ENCODE measurements around the gene MAP3K15.
"Not testable (repeated sequence)": the region's sequence is repeated elsewhere in the genome, so short reads cannot be mapped to it uniquely, and the experiment has no call there.

The MAP3K15 gene

DNA sequence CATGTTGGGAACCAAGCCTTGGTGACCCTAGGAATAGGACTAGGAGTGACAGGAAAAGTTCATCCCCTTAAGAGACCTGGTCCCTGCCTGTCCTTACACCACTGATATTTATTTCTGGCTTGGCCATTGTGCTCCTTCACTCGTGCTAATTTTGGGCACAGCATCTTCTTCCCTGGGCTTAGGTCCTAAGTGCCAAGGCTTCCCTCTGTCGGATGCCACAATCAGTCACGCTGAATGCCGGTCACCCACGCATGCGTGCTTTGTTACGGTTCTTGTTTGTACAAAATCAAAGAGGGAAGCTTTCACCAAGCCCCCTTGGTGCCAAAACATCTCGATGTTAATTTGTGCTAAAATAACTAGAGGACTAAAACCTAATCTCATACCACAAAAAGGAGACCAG is 17.4 kb upstream of the MAP3K15 start:
- DNase-seq (ENCODE audit: low read depth) = no peak

GRCh38 chrX:19517965-19518364 is 2.7 kb upstream of the MAP3K15 start:
- no peak for DNase-seq (ENCODE audit: low read depth)

DNA sequence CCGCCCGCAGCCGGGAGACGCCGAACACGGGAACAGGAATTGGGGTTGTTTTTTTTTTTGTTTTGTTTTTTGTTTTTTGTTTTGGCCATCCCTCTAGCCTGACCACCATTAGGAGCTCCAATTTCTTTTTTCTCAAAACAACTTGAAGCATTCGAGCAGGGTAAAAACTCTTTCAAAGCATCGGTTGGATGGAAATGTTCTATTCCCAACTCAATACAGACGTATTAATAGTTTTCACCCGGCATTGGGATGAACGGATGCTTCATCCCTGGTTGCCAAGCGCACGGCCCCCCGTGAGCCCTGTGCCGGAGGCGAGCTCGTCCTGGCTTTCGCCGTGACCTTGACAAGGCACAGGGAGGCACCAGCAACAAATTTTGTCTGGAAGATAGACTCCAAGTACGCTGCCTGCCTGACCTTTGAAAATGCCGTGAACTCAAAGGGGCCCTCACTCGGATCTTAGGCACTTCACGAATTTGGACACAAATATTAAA is 352 bp upstream of the MAP3K15 start:
- no peak for DNase-seq (ENCODE audit: low read depth)

GRCh38 chrX:19513383-19513782 is 1.9 kb downstream of the MAP3K15 start:
- DNase-seq (ENCODE audit: low read depth) = no peak

DNA sequence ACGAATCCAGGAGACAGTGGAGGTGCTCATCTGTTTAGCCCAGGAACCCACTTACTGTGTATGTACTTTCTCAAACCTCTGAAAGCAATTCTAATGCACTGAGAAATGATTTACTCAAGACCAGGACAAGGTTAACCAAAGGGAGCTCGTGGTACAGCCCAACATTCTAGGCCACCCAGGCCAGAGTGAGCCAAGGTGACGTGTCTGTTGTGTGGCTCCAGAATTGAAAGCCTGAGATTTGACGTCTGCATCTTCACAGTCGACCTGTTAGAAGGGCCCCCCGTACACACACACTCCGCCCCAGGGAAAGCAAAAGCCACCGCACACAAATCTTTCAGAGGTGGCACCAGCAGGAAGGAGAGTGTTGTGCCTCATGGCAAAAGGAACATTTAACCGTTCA is 2.3 kb downstream of the MAP3K15 start:
- no peak for DNase-seq (ENCODE audit: low read depth)

GRCh38 chrX:19512359-19512758 is 2.9 kb downstream of the MAP3K15 start:
- no peak for DNase-seq (ENCODE audit: low read depth)

GRCh38 chrX:19511796-19512195 is 3.5 kb downstream of the MAP3K15 start:
- DNase-seq (ENCODE audit: low read depth) = not testable (repeated sequence)

DNA sequence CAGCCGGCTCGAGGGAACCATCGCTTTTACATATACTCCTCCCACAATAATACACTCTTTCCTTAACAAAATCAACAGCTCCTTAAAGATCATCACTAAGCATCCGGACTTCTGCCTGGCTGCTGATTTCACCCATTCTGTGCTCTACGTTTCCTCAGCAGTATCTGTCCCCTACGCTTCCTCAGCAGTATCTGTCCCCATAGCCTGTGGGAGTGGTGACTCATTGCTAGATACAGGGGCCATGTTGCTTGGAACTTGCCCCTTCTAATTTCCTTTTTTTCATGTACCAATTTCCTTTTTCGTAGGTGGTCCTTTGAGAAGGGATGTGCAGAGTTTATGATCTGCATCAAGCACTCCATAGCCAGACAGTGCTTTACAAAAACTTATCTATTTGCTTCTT is 18.6 kb downstream of the MAP3K15 start:
- DNase-seq (ENCODE audit: low read depth) = no peak

DNA sequence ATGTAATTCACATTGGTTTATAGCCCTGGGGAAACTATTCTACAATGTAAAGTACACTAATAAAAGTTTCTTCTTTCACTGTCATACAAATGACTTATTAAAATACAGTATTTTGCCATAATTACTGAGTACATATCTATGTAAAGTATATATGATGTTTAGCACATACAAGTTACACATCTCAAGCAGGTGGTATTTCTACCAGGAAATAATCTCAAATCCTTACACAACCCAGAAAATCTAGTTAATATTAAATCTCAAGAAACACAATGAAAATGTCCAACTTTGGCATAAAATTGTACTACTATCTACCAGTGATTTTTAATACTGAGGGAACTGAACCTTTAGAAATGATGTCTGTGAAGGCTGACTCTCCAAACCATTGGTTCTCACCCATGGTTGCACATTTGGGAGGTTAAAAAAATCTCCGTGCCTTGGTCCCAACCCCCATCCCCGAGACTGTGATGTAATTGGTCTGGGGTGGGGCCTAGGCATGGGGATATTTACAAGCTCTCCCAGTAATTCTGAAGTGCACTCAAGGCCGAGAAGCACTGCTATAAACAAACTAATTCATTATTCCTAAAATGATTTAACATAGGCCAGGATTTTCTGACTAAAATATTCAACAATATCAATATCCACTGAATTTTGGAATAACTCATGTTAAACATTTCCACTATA is 27.6 kb downstream of the MAP3K15 start:
- DNase-seq (ENCODE audit: low read depth) = no peak

GRCh38 chrX:19479458-19479857 is 35.9 kb downstream of the MAP3K15 start:
- DNase-seq (ENCODE audit: low read depth) = no peak

DNA sequence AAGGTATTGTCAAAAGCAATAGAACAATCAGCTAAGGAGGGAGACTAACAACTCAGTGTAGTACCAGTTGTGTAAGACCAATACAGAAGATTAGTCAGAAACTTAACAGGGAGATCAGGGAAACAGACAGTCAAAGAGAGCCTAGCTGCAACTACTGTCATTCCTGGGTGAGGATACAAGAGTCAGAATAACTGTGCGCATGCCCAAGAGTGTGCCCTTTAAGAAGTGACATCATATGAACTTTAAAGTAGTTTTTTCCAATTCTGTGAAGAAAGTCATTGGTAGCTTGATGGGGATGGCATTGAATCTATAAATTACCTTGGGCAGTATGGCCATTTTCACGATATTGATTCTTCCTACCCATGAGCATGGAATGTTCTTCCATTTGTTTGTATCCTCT is 46.9 kb downstream of the MAP3K15 start:
- DNase-seq (ENCODE audit: low read depth) = not testable (repeated sequence)

GRCh38 chrX:19462879-19463278 is 52.4 kb downstream of the MAP3K15 start:
- no peak for DNase-seq (ENCODE audit: low read depth)

DNA sequence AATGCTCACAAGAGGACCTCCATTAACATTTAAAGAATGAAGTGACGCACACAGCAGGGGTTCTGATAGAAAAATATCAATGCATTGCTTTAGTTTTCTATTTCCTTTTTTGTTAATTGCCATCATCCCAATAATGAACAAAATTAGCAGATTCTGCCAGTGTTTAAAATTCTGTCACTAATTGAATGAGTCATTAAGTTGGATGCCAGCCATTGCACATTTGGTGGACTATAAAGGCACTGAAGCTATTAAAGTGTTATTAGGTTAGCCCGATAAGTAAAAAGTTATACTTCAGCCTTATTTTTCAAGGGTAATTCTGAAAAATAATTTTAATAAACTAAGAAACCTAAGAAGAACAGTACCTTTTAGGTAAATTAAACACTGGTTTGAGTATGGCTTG is 53.1 kb downstream of the MAP3K15 start:
- DNase-seq (ENCODE audit: low read depth) = no peak

DNA sequence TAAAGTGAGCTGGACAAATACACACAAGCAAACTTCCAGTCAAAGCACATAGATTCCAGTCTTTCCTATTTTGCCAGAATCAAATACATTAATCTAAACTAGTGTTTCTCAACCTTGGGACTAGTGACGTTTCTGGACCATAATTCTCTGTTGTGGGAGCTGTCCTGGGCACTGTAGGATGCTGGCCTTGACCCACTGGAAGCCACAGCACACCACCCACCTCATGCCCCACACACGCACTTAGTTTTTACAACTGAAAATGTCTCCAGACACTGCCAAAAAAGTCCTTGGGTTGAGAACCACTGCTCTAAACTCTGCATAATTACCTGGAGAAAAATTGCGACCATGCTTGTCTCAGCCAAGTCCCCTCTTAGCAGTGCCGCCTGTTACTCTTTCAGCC is 57.6 kb downstream of the MAP3K15 start:
- DNase-seq (ENCODE audit: low read depth) = no peak

GRCh38 chrX:19448077-19448476 is 67.2 kb downstream of the MAP3K15 start:
- DNase-seq (ENCODE audit: low read depth) = no peak

GRCh38 chrX:19446397-19446796 is 68.9 kb downstream of the MAP3K15 start:
- DNase-seq (ENCODE audit: low read depth) = no peak

DNA sequence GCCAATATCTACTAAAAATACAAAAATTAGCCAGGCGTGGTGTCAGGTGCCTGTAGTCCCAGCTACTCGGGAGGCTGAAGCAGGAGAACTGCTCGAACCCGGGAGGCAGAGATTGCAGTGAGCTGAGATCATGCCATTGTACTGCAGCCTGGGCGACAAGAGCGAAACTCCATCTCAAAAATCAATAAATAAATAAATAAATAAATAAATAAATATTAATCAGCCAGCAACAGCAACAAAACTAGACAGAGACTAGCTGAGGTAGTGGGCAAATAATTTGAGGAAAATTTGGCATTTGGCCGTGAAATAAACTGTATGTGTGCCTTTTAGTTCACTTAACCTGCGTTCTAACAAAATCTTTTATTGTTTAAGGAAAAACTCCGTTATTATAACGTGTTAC is 69.5 kb downstream of the MAP3K15 start:
- DNase-seq (ENCODE audit: low read depth) = not testable (repeated sequence)

DNA sequence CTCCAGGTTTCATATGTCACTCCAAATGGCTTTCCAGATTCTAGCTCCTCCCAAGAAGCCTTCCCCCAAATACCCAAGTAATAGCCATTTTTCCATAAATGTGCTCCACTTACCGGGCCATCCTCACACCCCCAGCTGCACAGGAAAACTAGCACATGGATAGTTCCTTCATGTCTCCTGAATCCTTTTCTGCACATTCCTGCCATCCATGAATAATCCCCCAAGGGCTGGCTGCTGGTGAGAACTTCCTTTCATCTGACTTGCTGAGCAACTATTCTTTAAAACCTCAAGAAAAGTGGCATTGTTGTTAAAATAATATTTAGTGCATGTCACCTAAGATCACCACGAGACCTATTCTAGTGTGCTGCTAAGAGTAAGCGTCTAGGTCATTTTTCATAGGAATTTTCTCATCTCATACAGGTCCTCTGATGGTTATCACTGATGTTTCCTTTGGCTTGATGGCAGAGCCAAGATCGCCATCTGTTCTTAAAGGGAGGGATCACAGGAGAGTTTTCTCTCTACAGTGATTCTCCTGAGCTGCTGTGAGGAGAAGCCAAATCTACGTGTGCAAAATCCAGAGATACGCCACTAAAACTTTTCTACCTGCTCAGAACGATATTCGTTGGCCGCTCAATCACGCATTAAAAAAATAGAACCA is 71.3 kb downstream of the MAP3K15 start:
- no peak for DNase-seq (ENCODE audit: low read depth)

DNA sequence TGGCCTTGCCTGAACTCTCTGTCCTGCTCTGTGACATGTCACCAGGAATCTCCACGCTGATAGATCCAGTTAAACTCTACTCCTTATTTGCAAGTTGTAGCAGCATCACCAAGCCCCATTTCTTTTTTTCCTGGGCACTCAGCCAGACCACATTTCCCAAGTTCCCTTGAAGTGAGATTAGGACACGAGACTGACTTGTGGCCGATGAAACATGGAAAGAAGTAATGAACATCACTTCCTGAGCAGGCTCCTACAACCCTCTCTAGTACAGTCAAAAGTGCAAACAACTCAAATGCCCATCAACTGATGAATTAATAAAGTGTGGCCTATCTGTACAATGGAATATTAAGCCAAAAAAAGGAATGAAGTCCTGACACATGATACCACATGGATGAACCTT is 74.6 kb downstream of the MAP3K15 start:
- DNase-seq (ENCODE audit: low read depth) = no peak

DNA sequence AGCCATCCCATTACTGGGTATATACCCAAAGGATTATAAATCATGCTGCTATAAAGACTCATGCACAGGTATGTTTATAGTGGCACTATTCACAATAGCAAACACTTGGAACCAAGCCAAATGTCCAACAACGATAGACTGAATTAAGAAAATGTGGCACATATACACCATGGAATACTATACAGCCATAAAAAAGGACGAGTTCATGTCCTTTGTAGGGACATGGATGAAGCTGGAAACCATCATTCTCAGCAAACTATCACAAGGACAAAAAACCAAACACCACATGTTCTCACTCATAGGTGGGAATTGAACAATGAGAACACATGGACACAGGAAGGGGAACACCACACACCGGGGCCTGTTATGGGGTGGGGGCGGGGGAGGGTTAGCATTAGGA is 92.6 kb downstream of the MAP3K15 start:
- DNase-seq (ENCODE audit: low read depth) = not testable (repeated sequence)

DNA sequence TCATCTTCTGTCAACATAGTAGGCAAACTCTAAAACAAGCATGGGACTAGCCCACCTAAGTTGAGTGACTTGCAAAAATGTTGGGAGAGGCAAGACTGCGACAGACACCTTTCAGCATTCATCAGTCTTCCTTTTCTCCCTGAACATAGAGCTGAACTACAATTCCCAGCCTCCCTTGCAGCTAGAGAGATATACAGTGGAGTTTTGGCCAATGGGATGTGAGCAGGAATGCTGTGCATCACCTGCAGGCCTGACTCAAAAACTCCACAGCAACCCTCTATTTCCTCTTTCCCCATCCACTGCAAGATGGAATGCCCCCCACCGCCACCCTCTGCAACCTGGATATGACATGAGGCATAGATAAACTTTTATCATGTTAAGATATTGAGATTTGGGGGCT is 105.0 kb downstream of the MAP3K15 start:
- no peak for DNase-seq (ENCODE audit: low read depth)

GRCh38 chrX:19403696-19404095 is 111.6 kb downstream of the MAP3K15 start:
- no peak for DNase-seq (ENCODE audit: low read depth)

DNA sequence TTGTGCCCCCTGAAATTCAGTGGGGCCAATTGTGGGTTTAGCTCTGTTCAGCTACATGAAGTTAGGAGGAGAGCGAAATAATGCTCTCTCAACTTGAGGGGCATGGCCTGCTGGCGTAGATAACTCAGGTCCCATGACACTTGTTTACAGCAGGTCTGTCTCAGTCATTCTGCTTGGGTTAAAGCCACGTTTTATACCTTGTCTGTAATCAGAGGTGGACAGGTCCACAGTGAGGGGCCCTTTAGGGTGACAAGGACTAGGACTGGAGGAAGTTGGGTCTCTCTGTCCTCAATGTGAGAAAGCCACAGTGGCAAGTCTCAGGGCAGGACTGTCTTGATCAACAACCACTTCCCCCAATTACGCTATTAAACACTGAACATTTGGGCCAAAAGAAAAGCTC is 122.6 kb downstream of the MAP3K15 start:
- no peak for DNase-seq (ENCODE audit: low read depth)

GRCh38 chrX:19392078-19392477 is 123.2 kb downstream of the MAP3K15 start:
- no peak for DNase-seq (ENCODE audit: low read depth)
